Activated CD4-positive, CD25-positive, alpha-beta regulatory T cell treated with anti-CD3 and anti-CD28 coated beads, Interleukin-2, amount 50 U/mL, for 16 hours (primary cell): ENCODE data around the gene MKKS.
"Not testable (repeated sequence)": the region's sequence is repeated elsewhere in the genome, so short reads cannot be mapped to it uniquely, and the experiment has no call there.

Experiments used
- DNase-seq: peaks from one replicate; pipeline ENCODE4 v3.0.0-alpha.2; 2020; ENCODE audit warnings: low read depth, low spot score

The MKKS gene

GRCh38 chr20:10412591-10413408 lies 21.2 kb downstream of the MKKS start:
- no peak for DNase-seq

- no peak for DNase-seq
Observed at GRCh38 chr20:10411673-10412072, 22.3 kb downstream of the MKKS start.

- no peak for DNase-seq
Observed at GRCh38 chr20:10408108-10408813, 25.8 kb downstream of the MKKS start.

- no peak for DNase-seq
Observed at GRCh38 chr20:10404959-10405530, 29.0 kb downstream of the MKKS start.

GRCh38 chr20:10404023-10404628 lies 29.9 kb downstream of the MKKS start:
- DNase-seq = no peak

- no peak for DNase-seq
Observed at GRCh38 chr20:10402938-10403608, 30.9 kb downstream of the MKKS start.

- DNase-seq = no peak
Observed at GRCh38 chr20:10398834-10399369, 35.1 kb downstream of the MKKS start.

GRCh38 chr20:10394752-10395151 lies 39.3 kb downstream of the MKKS start:
- not testable (repeated sequence) for DNase-seq

- DNase-seq = no peak
Observed at GRCh38 chr20:10390709-10391108, 43.3 kb downstream of the MKKS start.

- no peak for DNase-seq
Observed at GRCh38 chr20:10388597-10388996, 45.4 kb downstream of the MKKS start.

GRCh38 chr20:10387686-10388085 lies 46.3 kb downstream of the MKKS start:
- DNase-seq = no peak

- DNase-seq = no peak
Observed at GRCh38 chr20:10385850-10386544, 48.0 kb downstream of the MKKS start.

GRCh38 chr20:10381477-10381876 lies 52.5 kb downstream of the MKKS start:
- no peak for DNase-seq

GRCh38 chr20:10379761-10380160 lies 54.3 kb downstream of the MKKS start:
- no peak for DNase-seq

- no peak for DNase-seq
Observed at GRCh38 chr20:10376270-10377075, 57.5 kb downstream of the MKKS start.

- DNase-seq = no peak
Observed at GRCh38 chr20:10375191-10375590, 58.8 kb downstream of the MKKS start.

GRCh38 chr20:10374036-10374435 lies 60.0 kb downstream of the MKKS start:
- DNase-seq = no peak

GRCh38 chr20:10371467-10371866 lies 62.6 kb downstream of the MKKS start:
- DNase-seq = no peak

GRCh38 chr20:10370091-10370887 lies 63.7 kb downstream of the MKKS start:
- DNase-seq = no peak
